ENCODE results near the gene PHC2.

DNA sequence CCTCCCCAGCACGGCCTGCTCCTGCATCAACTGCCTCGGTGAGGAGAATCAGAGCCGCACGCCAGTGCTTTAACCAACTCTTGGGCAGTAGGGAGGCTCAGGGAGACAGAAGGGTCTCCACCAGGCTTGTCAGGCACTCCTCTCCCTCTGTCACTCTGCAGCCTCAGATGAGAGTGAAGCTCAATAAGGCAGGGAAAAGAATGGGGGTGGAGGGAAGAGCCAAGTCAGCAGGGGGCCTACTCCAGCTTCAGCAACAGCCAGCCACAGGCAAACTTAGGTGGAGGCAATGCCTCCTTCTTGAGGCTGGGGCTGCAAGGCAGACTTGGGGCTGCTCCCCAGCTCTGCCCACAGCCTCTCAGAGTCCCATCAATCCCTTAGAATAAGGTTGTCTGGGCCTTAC, 58.2 kb downstream of the PHC2 start:
- TF ChIP-seq, protein P1, sequence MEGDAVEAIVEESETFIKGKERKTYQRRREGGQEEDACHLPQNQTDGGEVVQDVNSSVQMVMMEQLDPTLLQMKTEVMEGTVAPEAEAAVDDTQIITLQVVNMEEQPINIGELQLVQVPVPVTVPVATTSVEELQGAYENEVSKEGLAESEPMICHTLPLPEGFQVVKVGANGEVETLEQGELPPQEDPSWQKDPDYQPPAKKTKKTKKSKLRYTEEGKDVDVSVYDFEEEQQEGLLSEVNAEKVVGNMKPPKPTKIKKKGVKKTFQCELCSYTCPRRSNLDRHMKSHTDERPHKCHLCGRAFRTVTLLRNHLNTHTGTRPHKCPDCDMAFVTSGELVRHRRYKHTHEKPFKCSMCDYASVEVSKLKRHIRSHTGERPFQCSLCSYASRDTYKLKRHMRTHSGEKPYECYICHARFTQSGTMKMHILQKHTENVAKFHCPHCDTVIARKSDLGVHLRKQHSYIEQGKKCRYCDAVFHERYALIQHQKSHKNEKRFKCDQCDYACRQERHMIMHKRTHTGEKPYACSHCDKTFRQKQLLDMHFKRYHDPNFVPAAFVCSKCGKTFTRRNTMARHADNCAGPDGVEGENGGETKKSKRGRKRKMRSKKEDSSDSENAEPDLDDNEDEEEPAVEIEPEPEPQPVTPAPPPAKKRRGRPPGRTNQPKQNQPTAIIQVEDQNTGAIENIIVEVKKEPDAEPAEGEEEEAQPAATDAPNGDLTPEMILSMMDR (IDR thresholded peaks at IDR 0.05; ENCODE audit: low read length), result no peak
- TF ChIP-seq EZH2 (IDR thresholded peaks at IDR 0.05; ENCODE audit: borderline replicate concordance, low read length), result no peak
